Skin of body (tissue), 3 donors: ENCODE results near the gene KIF6. TPM values are rescaled to one million over a fixed set of nuclear protein-coding genes. Genes with fewer than 3 reads are reported as not detected.
"Not testable (repeated sequence)": the region's sequence is repeated elsewhere in the genome, so short reads cannot be mapped to it uniquely, and the experiment has no call there.

Source experiments
- DNase-seq: peaks from one replicate; lab custom pipeline; 2025; lab: John Stamatoyannopoulos, UW
- small RNA-seq: library from RNA; depleted of rRNA; stranded (forward); fragments of <200 nt; gene quantifications from one replicate; pipeline ENCODE3, GENCODE V24; 2014; ENCODE audit warnings: low replicate concordance
- total RNA-seq: library from RNA; depleted of rRNA; stranded (reverse); fragments of >200 nt; gene quantifications from one replicate; pipeline ENCODE4 v1.2.3, GENCODE V29; 2014

The KIF6 gene
- total RNA-seq, 1 donor from 2014 or later = 0.79 TPM

DNA sequence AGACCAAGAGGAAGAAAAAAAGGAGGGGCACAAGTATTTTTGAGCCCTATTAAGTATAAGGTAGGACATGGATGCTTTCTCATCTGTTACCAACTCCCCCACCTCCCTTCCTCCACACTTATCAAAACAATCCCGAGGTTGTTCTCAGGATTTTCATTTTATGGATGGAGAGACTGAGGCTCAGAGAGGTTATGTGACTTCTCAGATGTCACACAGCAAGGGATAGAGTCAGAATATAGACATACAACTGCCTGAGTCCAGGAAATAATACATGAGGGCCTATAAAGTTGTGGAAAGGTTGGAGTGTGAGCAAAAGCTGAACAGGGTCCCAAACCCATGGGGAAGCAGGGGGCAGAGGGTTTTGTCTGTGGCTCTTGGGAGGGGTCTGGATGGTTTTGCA, 430.3 kb downstream of the KIF6 start:
- no peak for DNase-seq

- DNase-seq = no peak
Measured at GRCh38 chr6:39294133-39294532, 431.1 kb downstream of the KIF6 start.

GRCh38 chr6:39292637-39293036, 432.6 kb downstream of the KIF6 start:
- DNase-seq = no peak

GRCh38 chr6:39289490-39289889, 435.7 kb downstream of the KIF6 start:
- DNase-seq = no peak

DNA sequence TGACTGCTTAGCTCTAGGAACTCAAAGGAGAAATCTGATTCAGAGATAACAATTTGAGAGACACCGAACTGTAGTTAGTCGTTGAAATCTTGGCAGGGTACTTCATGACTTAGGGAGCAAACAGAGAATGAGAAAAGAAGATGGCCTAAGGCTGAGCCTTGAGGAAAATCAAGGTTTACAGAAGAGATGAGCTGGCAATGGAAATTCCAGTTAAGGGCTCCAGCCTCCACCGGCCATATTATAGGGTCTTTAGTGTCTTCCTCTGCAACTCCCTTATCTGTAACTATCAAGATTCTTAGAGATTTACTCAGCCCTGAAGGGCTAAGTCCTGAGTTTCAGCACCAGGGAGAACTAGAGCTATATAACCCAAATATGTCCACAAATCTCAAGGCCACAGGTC, 437.6 kb downstream of the KIF6 start:
- no peak for DNase-seq

GRCh38 chr6:39286596-39286995, 438.6 kb downstream of the KIF6 start:
- not testable (repeated sequence) for DNase-seq

DNA sequence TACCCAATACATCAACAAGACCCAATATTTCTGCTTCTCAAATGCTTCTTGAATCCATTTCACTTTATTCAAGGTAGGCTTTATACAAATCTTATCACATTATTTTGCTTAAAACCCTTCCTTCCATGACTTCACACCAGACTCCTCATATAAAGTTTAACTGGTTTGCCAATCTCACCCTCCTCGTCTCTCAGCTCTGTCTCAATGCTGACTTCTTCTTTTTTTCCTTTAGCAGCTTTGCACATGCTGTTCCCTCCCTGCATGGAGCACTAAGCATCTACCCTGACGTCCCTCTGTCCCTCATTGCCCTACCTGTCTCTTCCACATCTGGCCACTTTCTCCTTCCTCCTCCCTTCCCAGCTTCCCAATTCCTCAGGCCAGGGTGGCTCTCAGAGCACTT, 442.4 kb downstream of the KIF6 start:
- DNase-seq = no peak

- DNase-seq = no peak
Measured at GRCh38 chr6:39281312-39281980, 443.8 kb downstream of the KIF6 start.

- no peak for DNase-seq
Measured at GRCh38 chr6:39280247-39280731, 444.9 kb downstream of the KIF6 start.

Small RNA genes within 50 kb of the gene (small RNA-seq; reads per million reads assigned to genes)
- gene RNU1-54P = not detected

Other genes with a start within 250 kb of the KIF6 start
- 32.2 TPM for gene DAAM2, start 67.0 kb upstream of the KIF6 start, total RNA-seq
- 21.7 TPM for gene MOCS1, start 209.1 kb upstream of the KIF6 start, total RNA-seq